Astrocyte (in vitro differentiated cells and primary cell): ENCODE measurements around the gene NPEPL1.

Experiments used
- CTCF ChIP-seq: IDR thresholded peaks from 2 replicates; pipeline ENCODE4 v1.5.1; 2011; ENCODE audit warnings: low read depth, mild to moderate bottlenecking, inconsistent platforms, low read length, moderate library complexity; ENCODE audit not compliant: insufficient read depth
- EZH2 ChIP-seq: IDR thresholded peaks from 2 replicates; pipeline ENCODE4 v1.6.1; 2012; ENCODE audit warnings: mild to moderate bottlenecking, low read length, inconsistent platforms; ENCODE audit not compliant: insufficient read depth

DNA sequence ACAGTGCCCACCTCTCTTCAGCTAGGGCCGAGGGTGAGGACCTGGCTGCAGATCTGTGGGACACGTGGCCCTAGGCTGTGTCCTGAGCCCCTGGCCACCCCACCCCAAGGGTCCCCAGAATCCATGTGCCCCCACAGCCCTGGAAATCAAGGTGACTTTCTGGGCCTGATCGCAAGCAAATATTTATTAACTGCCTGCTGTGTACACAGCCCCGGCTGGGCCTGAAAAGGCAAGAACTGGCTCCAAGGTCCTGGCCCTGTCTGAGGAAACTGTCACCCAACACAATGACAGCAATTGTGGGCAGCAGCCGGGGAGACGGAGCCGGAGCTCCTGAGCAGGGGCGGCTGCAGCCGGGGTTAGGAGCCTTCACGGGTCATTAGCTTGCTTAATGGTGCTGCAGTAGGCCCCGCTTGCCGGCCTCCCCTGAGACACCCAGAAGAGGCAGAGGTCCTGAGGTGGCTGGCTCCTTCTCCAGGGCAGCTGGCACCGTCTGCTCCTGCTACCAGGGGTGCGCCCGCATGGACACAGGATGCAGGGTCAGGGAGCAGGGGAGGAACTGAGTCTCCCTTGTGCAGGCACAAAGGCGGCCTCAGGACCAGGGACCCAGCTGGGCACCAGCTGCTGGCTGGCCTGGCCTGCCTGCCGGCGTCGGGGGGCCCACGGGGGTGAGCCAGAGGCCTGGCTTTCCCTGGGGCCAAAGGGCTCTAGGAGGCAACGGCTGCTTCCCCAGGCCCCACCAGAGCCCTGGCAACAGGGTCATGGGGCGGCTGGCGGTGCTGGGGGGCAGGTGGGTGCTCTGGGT lies 24.1 kb downstream of the NPEPL1 start:
- no peak for TF ChIP-seq CTCF
- TF ChIP-seq EZH2, result no peak
